T-helper 2 cell treated with Interferon-gamma antibody and Interleukin-4, amounts not matched to agents 5 μg/mL and 100 μg/mL, for 36 hours (primary cell): ENCODE results near the gene SEC24C.

Experiments
- DNase-seq: peaks from one replicate; pipeline ENCODE4 v3.0.0; 2021; ENCODE audit warnings: low spot score
- H3K27ac Mint-ChIP-seq: one replicate; pipeline ENCODE4 v1.8.0; 2021; ENCODE audit warnings: mild to moderate bottlenecking, mixed read lengths
- H3K27me3 Mint-ChIP-seq: one replicate; pipeline ENCODE4 v1.8.0; 2021; ENCODE audit warnings: low read depth, mixed read lengths
- H3K36me3 Mint-ChIP-seq: one replicate; pipeline ENCODE4 v1.8.0; 2021; ENCODE audit warnings: low read depth, mixed read lengths
- H3K4me1 Mint-ChIP-seq: one replicate; pipeline ENCODE4 v1.8.0; 2021; ENCODE audit warnings: low read depth, mixed read lengths
- H3K4me3 Mint-ChIP-seq: one replicate; pipeline ENCODE4 v1.8.0; 2022; ENCODE audit warnings: mild to moderate bottlenecking, moderate library complexity, mixed read lengths
- H3K9me3 Mint-ChIP-seq: one replicate; pipeline ENCODE4 v1.8.0; 2021; ENCODE audit warnings: mixed read lengths

The SEC24C gene

DNA sequence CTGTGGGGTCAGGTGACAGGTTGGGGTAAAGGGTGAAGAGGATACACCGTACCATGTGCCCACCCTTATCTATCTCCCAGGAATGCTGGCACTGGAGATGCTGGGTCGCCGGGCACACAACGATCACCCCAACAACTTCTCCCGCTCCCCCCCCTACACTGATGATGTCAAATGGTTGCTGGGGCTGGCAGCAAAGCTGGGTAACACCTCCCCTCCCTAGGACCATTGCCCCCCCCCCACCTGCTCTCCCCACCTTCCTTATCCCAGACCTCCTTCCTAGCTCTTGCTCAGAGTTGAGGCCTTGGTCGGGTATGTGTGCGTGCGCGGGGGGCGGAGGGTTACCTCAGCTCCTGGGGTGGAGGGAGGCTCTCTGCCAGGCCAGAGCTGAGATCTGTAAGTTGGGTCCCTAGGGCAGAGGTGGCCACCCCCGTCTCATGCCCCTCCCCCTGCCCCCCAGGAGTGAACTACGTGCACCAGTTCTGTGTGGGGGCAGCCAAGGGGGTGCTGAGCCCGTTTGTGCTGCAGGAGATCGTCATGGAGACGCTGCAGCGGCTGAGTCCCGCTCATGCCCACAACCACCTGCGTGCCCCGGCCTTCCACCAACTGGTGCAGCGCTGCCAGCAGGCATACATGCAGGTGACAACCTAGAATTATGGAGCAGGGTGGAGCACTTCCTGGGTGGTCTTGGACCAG is 56.5 kb downstream of the SEC24C start:
- DNase-seq, result no peak
- no peak overlapping the region for H3K4me3 Mint-ChIP-seq
- H3K36me3 Mint-ChIP-seq, result peaks cover 53% of the 10 kb centered on the region
- no peaks in the 10 kb centered on the region for H3K27me3 Mint-ChIP-seq
- H3K4me1 Mint-ChIP-seq, result peaks cover 8% of the 10 kb centered on the region
- no peak overlapping the region for H3K27ac Mint-ChIP-seq
- no peaks in the 10 kb centered on the region for H3K9me3 Mint-ChIP-seq

DNA sequence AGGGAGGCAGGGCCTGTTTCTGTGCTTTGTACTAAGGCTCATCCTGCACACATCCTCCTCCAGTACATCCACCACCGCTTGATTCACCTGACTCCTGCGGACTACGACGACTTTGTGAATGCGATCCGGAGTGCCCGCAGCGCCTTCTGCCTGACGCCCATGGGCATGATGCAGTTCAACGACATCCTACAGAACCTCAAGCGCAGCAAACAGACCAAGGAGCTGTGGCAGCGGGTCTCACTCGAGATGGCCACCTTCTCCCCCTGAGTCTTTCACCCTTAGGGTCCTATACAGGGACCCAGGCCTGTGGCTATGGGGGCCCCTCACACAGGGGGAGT is 57.0 kb downstream of the SEC24C start:
- no peak overlapping the region for H3K27ac Mint-ChIP-seq
- no peak overlapping the region for H3K4me3 Mint-ChIP-seq
- H3K4me1 Mint-ChIP-seq, result peaks cover 10% of the 10 kb centered on the region
- H3K9me3 Mint-ChIP-seq, result no peaks in the 10 kb centered on the region
- no peak for DNase-seq
- peaks cover 58% of the 10 kb centered on the region for H3K36me3 Mint-ChIP-seq
- H3K27me3 Mint-ChIP-seq, result no peaks in the 10 kb centered on the region

DNA sequence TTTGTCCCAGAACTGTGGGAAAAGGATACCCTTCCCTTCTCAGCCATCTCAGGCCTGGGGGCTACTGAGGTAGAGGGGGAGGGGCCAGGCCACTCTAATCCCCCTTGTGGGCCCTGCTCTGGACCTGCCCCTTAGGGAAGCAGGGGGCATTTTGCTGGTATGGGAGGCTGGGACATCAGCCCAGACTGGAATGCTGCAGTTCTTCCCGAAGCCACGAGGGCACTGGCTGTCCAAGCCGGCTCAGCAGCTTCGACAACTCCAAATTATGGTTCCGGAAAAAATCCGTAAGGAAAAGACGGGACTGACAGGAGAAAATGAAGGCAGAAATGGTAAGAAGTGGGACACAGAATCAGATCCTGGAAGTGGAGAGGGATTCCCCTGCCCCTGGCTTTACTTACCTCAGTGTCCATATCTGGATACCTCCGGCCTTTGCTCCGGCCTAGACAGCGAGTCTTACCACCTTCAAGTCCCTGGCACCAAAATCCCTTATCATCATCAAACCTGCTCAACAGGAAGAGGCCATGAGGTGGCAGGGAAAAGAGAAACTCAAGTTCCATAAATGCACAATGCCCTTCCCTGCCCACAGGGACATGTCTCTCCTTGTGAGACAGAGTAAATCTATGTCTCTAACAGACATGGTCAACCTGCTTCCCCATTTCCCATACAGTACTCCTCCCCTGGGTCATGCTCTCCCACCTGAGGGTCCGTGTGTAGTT is 58.3 kb downstream of the SEC24C start:
- Mint-ChIP-seq H3K27ac (no peak overlapping the region), H3K4me3 (no peak overlapping the region), H3K9me3 (no peaks in the 10 kb centered on the region), H3K4me1 (peaks cover 18% of the 10 kb centered on the region), H3K27me3 (no peaks in the 10 kb centered on the region), H3K36me3 (peaks cover 64% of the 10 kb centered on the region)
- DNase-seq, result no peak

DNA sequence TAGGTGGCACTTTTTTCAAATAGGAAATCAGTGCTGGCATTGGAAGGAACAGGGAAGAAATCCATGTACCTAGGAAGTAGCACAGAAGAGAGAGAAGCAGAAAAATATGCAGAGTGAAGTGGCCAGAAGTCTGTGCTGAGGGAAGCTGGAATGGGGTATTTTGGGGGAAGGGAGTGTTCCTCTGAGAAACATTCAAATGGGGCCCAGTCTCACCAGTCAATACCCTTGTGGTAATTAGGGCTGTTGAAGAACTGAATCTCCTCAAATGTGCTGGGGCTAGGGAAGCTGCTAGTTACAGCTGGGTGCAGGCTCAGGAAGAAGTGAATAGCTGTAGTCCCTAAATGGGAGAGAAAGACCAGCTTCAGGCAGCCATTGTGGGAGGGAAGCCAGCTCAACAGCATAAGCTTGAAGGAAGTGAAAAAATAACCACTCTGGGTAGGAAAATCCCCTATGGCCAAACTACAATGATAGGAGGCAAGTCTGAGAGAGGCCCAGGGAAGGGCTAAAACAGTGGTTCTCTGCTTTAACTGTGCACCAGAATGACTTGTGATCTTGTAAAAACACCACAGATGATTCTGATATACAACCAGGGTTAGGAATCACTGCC is 59.6 kb downstream of the SEC24C start:
- DNase-seq, result no peak
- H3K36me3 Mint-ChIP-seq, result peaks cover 66% of the 10 kb centered on the region
- no peaks in the 10 kb centered on the region for H3K9me3 Mint-ChIP-seq
- H3K4me1 Mint-ChIP-seq, result peaks cover 21% of the 10 kb centered on the region
- H3K27me3 Mint-ChIP-seq, result no peaks in the 10 kb centered on the region
- peak overlapping the region; percentile 54 for H3K27ac Mint-ChIP-seq
- H3K4me3 Mint-ChIP-seq, result no peak overlapping the region

DNA sequence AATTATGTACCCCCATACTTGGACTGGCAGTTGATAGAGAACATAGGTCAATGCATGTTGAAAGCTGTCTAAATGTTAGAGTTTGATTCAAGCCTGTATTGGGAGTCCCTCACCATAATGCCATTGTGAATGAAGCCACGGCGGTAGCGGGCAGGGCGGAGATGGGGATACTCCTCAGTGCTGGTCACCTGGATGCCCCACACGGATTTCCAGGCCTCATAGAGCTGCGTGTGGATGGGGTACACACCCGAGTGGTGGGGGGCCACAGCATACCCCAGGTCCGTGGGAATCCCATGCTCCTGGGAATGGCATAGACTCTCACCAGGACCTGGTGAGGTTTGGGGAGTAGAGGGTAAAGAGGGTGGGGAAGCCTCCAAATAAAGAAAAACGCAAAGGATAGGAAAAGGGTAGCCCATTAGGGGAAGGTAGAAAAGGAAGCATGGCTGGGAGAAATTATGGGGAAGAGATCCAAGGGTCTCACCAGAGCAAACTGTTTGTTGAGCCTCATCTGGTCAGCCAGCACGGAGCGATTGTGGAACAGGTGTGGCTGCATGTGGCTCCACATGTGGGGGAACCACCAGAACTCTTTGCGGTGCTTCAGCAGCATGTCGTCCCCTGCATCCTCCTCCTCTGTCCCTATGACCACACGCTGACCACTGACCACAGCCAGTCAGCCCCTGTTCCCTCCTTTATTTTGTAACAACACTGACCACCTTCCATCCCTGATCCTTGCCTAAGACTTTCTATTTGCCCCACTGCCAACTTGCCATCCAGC is 62.2 kb downstream of the SEC24C start:
- H3K36me3 Mint-ChIP-seq, result peaks cover 71% of the 10 kb centered on the region
- H3K27ac Mint-ChIP-seq, result no peak overlapping the region
- no peak for DNase-seq
- H3K9me3 Mint-ChIP-seq, result no peaks in the 10 kb centered on the region
- H3K4me3 Mint-ChIP-seq, result no peak overlapping the region
- H3K27me3 Mint-ChIP-seq, result no peaks in the 10 kb centered on the region
- peaks cover 39% of the 10 kb centered on the region for H3K4me1 Mint-ChIP-seq

DNA sequence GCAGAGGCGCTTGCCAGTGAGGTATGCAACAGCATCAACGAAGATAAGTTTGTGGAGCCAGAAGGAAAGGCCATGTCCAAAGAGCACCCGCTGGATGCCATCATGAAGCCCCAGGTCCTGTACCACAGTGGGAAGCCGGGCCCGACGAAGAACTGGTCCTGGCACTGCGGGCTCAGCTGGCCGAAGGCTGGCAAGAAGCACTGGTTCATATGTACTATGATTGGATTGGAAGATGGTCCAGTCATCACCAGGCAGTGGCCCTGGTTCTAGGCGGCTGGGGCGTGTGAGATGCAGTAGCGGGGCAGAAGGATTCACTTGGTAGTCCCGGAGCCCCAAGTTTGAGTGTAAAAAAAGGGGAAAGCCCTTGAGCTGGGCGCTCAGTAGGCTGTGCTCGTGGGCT is 63.3 kb downstream of the SEC24C start:
- peaks cover 39% of the 10 kb centered on the region for H3K4me1 Mint-ChIP-seq
- peaks cover 64% of the 10 kb centered on the region for H3K36me3 Mint-ChIP-seq
- no peak for DNase-seq

DNA sequence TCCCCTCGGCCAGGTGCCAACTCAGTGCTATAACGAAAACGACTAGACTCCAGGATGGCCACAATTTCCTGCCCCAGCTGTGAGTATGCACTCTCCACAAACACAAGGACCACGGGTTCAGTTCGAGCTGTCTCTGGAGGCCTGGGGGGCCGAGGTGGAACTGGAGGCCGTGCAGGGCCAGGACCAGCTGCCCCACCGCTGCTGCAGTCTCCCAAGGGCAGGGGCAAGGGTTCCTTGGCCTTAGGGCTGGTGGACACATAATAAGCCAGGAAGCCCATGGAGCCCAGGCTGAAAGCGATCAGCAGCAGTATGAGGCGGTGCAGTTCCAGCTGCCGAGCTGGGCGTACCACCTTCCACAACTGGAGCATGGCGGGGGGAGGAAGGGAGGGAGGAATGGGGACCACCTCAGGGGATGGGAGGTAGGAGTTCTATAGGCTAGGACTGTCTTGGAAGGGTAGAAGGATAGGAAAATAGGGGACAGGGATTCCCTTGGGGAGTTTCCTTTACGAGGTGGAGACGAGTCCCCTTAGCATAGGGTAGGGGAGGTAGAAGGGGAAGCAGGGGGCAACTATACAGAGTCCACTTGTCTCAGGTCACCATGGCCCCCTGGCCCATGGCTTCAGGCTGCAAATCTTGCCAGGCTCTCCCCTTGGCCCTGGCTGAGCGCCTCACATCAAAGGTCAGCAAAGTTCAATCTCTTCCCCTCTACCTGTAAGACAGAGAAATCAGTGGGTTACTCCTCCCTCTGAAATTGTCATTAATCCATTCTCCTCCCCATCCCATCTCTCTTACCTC is 64.0 kb downstream of the SEC24C start:
- Mint-ChIP-seq H3K27ac (no peak overlapping the region), H3K4me3 (peak overlapping the region; percentile 15), H3K4me1 (peaks cover 39% of the 10 kb centered on the region), H3K36me3 (peaks cover 61% of the 10 kb centered on the region), H3K27me3 (no peaks in the 10 kb centered on the region), H3K9me3 (no peaks in the 10 kb centered on the region)
- DNase-seq, result no peak

More for the DNA sequence above, 63.3 kb downstream of the SEC24C start:
- Mint-ChIP-seq H3K27ac (no peak overlapping the region), H3K9me3 (no peaks in the 10 kb centered on the region), H3K4me3 (no peak overlapping the region), H3K27me3 (no peaks in the 10 kb centered on the region)

DNA sequence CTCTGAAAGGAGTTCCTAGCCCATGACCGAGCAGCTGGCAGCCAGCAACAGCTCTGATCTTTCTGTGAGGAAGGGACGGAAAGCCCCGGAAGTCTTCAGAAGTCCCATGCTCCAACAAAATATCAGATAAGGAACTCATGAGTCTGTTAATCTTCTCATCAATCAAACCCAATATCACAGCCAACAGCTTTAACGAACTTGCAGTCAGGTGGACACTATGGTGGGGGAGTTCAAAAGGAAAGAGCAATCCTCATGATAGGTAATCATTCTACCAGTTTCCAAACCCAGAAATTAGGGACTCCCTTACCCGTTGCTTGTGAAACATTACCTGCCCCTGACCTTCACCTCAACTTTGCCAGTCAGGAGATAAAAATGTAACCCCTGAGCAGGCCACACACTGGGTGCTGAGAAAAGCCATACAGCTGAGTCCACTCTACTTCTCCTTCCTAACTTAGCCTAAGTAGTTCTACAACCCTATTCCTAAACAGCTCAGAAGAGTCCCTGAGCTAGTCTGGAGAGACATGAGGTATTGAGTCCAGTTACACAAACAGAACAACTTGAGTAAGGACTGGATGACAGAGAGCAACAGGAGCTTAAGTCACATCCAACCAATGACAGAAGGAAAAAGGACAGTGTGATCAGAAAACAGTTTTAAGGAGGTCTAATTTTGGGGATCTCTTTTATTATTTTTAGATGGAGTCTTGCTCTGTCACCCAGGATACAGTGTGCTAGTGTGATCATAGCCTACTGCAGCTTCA is 65.1 kb downstream of the SEC24C start:
- peak overlapping the region; percentile 43 for H3K27ac Mint-ChIP-seq
- no peak for DNase-seq
- peaks cover 32% of the 10 kb centered on the region for H3K4me1 Mint-ChIP-seq
- peak overlapping the region; percentile 58 for H3K4me3 Mint-ChIP-seq
- H3K9me3 Mint-ChIP-seq, result no peaks in the 10 kb centered on the region
- H3K36me3 Mint-ChIP-seq, result peaks cover 59% of the 10 kb centered on the region
- no peaks in the 10 kb centered on the region for H3K27me3 Mint-ChIP-seq

DNA sequence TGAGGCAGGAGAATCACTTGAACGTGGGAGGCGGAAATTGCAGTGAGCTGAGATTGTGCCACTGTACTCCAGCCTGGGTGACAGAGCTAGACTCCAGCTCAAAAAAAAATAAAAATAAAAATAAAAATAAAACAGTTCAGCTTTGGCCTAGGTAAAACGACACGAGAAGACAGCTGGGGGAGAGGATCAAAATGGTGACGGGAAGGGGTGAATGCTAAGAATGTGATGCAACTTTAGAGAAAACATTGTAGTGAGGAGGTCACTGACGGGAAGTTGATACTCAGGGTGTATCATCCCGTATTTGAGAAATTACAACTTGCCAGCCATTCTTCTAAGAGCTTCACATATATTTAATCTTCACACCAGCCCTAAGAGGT is 66.2 kb downstream of the SEC24C start:
- peak overlapping the region; percentile 88 for H3K4me3 Mint-ChIP-seq
- peak overlapping the region; percentile 94 for H3K27ac Mint-ChIP-seq
- H3K36me3 Mint-ChIP-seq, result peaks cover 59% of the 10 kb centered on the region
- no peaks in the 10 kb centered on the region for H3K9me3 Mint-ChIP-seq
- H3K27me3 Mint-ChIP-seq, result no peaks in the 10 kb centered on the region
- peaks cover 32% of the 10 kb centered on the region for H3K4me1 Mint-ChIP-seq
- DNase-seq, result no peak

DNA sequence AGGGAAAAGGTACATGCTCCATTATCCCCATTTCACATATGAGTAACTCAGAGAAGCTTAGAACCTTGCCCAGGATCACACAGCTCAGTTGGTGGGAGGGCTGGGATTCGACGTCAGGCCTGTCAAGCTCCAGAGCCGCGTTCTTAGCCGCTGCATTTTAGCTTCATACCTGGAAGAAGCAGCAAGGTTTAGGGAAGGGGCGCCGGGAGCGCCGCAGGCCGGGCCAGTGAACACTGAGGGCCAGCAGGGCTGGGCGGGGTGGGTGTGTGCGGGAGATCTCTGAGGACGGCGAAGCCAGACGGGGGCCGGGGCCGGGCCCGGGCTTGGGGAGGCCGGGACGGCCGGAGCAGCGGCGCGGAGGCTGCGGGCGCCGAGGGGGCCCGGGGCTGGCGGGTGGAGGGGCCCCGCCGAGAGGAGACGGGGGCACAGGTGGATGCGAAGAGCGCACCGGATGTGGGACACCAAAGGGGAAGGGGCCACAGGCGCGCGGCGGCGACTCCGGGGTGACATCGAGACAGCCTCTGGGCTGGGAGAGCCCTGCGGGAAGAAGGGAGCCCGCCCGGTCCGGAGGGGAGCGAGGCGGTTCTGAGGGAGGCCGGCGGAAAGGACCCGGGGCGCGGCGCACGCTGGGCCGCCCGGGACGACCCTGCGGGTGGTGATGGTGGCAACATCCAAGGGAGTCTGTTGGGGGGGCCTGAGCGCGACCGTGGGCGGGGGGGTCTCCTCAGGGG is 66.7 kb downstream of the SEC24C start:
- H3K36me3 Mint-ChIP-seq, result peaks cover 56% of the 10 kb centered on the region
- H3K27ac Mint-ChIP-seq, result peak overlapping the region; percentile 94
- no peaks in the 10 kb centered on the region for H3K9me3 Mint-ChIP-seq
- peak; percentile 57 for DNase-seq
- no peaks in the 10 kb centered on the region for H3K27me3 Mint-ChIP-seq
- peaks cover 31% of the 10 kb centered on the region for H3K4me1 Mint-ChIP-seq
- H3K4me3 Mint-ChIP-seq, result peak overlapping the region; percentile 88

DNA sequence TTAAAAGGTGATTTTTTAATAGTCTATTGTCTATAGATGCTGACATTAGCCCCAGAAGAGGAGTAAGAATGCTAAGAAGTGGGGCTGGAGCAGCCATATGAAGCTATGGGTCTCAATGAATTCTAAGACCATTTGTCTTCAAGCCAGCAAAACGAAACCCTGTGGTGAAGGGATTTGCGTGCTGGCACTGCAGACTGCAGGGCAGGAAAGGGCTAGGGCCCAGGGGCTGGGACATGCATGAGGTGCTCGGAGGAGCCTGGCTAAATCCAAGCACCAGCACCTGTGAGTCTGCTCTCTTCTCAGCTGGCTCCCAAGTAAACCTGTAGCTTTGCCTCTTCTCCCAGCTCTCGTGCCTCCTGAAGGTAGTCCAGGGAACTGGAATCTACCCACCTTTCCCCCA is 68.5 kb downstream of the SEC24C start:
- peaks cover 24% of the 10 kb centered on the region for H3K4me1 Mint-ChIP-seq
- peaks cover 46% of the 10 kb centered on the region for H3K36me3 Mint-ChIP-seq
- peak overlapping the region; percentile 49 for H3K27ac Mint-ChIP-seq
- no peaks in the 10 kb centered on the region for H3K27me3 Mint-ChIP-seq
- no peaks in the 10 kb centered on the region for H3K9me3 Mint-ChIP-seq
- no peak for DNase-seq
- peak overlapping the region; percentile 39 for H3K4me3 Mint-ChIP-seq

DNA sequence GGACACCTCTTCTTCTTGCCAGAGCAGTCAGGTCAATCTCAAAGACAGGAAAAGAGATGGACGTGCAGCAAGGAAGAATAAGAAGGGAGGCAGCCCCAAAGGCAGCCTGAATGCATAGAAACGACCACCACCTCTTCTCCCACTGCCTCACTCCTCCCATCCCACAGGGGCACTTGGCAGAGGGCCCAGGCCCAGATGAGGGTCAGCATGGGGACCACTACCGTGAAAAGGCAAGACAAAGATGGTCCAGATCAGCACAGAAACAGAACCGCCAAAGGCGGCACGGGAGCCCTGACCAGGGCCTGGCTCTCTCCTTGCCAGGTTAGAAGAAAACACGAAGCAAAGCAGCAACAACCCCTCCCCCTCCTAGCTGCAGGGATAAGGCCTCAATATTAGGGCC is 69.2 kb downstream of the SEC24C start:
- Mint-ChIP-seq H3K4me3 (no peak overlapping the region), H3K27me3 (no peaks in the 10 kb centered on the region), H3K4me1 (peaks cover 24% of the 10 kb centered on the region), H3K9me3 (no peaks in the 10 kb centered on the region), H3K36me3 (peaks cover 40% of the 10 kb centered on the region), H3K27ac (no peak overlapping the region)
- no peak for DNase-seq
